ENCODE measurements around the gene DISC1.
"Not testable (repeated sequence)": the region's sequence is repeated elsewhere in the genome, so short reads cannot be mapped to it uniquely, and the experiment has no call there.

The DISC1 gene

DNA sequence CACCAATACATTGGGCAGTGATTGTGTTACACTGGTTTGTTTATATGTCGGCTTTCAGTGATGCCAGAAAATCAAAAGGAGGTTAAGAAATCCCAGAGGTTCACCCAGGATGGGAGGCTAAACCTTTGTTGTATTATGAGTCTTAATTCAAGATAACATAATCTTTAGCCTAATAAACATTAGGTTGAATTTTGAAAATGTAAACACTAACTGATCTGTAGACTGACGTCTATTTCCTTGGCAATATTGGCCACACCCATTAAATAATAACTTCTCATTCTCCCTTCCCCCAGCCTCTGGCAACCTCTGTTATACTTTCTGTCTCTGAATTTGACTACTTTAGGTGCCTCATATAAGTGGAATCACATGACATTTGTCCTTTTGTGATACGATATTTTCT lies 238.7 kb downstream of the DISC1 start:
- DNase-seq, result no peak

DNA sequence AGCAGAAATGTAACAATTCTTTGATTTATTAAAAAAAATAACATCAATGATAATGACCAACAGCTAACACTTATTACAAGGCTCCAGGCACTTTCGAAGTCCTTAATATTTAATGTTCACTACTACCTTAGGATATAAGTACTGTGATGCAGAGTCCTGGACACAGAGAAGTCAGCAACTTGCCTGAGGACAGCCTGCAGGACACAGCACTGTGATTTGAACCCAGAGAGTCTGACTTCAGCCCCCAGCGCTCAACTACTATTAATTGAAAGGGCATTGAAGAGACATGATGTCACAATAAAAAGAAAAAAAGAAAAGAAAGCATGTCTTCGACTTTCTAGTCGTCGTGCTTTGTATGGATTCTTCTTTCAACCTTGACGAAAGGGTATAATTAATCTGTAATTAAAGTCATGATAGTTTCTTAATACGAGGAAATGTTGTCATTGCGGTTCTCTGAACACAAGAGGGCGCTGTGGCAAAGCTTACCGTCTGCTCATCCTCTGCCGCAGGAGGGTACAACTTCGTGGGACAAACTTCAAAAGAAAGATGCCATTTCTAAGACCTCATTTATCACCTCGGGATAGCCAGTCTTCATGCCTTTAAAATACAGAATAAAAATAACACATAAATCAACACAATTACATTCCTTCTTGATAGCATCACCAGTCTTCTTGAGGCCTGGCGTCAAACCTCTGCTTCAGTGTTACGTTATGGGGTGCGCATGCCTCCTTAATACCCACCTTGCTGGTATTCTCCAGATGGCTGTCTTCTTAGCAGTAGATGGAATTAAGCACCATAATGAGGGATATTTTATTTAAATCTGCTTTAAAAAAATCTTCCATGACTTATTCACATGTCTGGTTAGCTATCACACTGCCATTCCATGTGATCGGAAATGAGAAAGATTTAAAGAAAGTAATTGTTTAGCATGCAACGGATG lies 240.1 kb downstream of the DISC1 start:
- DNase-seq, result peak; percentile 61

DNA sequence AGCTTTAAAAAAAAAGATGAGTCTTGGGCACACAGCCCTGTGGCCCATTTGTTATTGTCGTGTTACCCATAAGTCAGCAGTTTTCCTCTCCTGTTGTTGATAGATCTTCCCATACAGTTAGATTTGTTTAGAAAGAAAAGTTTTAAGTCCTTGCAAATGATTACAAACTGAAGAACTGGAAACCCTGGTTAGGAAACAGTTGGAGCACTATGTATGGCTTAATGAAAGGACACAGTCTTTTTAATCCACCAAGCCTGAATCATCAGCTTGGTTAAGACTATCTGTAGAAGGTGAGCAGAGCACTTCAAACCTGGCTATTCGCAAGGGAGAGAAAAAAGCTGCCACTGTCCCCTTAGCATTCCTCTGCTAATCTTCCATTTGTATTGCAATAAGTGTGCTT lies 241.0 kb downstream of the DISC1 start:
- no peak for DNase-seq

DNA sequence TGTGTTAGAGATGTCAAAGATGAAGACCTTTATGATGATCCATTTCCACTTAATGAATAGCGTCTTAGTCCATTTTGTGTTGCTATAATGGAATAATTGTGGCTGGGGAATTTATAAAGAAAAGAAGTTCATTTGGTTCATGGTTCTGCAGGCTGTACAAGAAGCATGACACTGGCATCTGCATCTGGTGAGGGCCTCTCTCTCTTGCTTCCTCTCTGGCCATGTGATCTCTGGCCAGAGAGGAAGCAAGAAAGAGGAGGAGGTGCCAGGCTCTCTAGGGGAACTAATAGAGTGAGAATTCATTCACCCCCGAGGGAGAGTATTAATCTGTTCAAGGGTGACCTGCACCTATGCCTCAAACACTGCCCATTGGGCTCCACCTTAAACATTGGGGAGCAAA lies 242.8 kb downstream of the DISC1 start:
- DNase-seq, result no peak

DNA sequence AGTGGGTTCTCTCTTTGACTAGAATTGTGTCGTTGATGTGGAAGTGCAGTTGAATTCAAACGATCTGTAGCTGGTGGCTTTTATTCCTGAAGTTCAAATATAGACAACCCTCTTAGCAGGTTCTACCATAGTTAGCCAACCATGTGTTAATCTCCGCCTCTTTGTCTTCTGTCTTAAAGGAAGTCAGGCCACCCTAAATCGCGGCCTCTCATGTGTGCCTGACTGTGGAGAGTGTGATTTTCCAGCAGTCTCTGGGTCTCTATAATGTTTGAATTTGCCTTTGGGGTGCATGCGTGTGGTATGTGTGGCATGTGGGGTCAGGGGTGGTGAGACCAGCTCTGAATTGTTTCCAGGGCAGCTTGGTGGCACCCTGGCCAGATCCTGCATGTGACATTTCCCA lies 244.9 kb downstream of the DISC1 start:
- no peak for DNase-seq

DNA sequence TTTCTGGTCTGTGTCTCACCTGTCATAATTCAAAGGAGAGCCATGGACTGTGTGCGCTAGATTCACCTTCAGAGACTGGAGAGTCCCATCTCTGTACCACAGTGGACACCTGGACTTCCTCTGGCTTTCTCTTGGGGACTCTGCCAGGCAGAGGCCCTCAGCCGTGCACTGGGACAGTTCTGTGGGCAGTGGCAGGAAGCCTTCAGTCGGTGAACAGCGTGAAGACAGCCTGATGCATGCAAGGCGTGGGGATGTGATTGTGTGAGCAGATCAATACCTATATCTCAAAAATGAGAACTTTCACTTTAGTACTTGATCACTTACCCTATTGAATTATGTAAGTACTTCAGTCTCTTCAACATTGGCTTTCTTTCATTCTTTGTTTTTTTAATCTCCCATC lies 245.3 kb downstream of the DISC1 start:
- DNase-seq, result no peak

DNA sequence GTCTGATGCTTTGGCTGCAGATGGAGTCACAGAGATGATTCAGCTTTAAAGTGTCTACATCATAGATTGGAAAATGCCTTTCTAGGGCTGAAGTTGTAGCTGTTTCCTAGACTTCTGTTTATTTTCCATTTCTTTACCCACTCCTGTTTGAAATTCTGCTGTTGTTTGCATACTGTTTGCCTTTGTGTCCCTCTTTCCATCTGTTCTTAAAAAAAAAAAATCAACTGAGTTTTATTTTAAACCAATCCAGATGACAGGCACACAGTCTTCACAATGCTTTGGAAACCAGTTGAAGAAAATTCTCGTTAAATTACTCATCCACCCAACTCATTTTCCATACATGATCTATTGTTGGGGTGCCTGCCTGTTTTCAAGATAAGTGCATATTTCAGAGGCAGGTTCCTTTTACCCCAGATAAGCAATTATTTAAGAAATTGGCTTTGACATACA lies 245.9 kb downstream of the DISC1 start:
- peak; percentile 64 for DNase-seq

DNA sequence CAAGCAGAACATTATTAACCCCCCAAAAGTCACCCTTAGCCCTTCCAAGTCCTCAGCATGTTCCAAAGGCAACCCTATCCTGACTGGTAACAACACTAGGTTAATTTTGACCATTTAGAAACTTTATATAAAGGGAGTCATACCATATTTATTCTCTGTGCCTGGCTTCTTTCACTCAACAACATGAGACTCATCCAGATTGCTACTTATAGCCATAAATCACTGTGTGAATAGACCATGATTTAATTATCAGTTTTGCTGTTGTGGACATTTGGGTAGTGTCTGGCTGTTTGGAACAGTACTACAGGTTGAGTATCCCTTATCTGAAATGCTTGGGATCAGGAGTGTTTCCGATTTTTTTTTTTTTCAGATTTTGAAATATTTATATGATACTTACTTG lies 252.1 kb downstream of the DISC1 start:
- no peak for DNase-seq

DNA sequence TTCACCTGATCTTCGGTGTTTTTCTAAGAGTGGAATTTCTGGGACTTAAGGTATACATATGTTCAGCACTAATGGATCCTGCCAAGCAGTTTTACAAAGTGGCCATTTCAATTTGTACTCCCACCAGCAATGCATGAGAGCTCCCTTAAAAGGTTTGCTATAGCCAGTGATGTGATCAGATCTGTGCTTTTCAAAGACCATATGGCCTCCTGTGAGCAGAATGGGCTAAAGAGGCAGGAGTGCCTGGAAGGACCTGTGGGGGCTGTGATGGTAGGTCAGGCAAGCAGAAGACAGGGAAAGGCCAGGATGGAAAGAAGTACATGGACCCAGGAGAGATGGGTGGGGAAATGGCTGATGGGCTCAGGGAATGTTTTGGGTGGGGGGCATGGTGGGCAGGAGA lies 252.7 kb downstream of the DISC1 start:
- no peak for DNase-seq

DNA sequence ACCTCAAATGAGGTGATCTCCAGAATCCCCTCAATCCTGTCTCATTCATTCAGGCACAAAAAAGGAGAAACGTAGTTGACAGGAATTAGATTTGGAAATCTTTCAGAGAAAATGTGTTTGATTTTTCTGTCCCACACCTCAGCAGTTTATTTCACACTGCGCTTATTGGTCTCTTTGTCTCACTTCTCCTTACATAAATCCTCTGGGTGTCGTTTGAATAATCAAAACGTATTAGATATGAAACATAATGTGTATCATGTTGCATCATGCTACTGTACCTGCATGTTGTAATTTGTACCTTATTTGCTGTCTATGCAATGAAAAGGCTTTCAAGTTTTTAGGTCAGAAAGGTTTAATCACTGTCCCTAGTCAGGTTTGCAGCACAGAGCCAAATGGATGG lies 255.7 kb downstream of the DISC1 start:
- DNase-seq, result no peak

DNA sequence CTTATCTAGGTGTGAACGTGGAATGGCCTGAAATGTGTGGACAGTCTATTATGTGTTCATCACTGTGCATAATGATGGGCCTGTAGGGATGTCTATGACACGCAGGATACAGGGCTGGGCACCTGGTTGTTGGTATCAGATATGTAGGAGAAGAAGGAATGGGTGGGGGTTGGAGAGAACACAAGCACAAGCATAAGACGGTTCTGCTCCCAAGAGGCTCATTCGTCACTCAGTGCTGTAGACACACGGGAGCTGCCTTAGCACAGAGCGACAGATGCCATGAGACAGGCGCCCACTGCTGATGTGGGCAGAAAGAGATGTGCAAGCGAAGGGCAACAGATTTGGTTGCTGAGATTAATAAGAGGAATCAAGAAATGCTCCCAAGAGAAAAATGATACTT lies 256.2 kb downstream of the DISC1 start:
- DNase-seq, result no peak

DNA sequence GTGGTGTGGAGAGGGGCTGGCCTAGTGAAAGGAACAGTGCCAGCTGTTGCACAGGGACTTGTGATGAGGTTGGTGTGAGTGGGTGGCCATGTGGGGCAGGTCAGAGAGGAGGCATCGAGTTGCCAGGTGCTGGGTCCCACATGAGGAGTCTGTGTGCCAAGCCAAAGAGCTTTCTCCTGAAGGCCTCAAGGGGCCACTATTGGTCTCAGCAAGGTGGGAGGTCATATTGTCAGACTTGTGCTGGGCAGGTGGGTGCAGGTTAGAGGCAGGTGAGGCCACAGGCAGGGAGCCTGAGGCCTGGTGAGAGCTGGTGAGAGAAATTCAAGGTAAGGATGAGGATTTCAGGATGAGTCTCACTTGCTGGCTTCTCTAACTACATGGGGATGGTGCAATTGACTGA lies 256.8 kb downstream of the DISC1 start:
- DNase-seq, result no peak

DNA sequence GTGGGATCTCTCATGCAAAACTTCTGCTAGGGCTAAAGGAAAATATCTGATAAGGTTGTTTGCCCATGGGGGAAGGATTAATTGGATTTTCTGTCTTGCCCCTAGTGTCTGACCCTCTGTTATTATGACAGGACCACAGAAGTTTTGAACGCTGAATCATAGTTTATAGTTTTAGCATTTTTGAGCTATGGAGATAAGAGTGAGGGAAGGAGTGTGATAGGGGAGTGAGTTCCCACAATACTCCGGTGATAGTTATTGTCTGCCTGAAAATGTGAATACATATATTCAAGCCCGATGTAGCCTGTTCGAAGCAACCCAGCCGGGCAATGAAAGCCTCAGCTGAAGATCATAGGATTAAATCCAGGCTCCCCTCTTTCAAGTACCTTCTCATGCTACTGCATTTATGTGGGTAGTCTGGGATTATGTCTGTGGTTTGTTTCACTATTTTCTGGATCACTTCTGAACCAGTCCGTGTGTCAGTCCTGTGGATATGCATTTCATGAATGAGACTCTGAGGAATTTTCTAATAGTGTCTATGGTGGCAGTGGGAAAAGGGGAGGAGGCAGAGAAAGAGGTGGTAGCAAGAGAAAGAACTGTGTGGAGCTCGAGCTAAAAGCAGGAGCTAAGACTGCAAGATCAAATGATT lies 258.7 kb downstream of the DISC1 start:
- peak; percentile 76 for DNase-seq

DNA sequence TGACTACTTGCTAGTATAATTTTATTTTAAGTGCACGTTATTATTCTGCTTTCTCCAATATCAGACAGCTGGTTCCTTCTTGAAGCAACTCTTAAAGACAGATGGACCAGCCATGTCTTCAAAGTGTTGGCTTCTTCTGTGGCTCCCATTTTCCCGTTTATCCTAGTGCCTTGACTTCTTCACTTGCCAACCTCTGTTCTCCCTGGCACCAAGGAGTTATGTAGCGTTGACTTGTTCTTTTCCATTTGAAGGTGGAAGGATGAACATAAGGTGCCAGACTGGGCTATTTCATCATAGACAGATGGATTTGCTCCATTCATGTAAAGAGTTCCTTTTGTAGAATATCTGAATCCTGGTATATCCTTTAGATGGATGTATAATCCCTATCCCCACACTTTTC lies 260.6 kb downstream of the DISC1 start:
- DNase-seq, result no peak

DNA sequence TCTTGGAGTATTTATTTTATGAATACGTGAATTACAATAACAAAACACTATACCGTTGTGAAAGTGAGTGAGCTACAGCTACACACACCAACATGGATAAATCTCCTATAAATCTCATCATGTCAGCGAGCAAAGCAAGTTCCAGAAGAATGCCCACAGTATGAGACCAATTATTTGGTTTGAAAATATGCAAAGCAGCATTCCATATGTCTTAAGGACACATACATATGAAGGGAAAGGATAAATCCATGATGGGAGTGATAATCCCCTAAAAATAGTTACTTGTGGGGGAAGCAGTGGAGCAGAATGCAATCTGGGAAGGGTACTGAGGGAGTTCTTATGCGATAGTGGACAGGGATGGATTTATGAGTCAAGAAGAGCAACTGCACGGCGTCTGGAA lies 261.3 kb downstream of the DISC1 start:
- no peak for DNase-seq

DNA sequence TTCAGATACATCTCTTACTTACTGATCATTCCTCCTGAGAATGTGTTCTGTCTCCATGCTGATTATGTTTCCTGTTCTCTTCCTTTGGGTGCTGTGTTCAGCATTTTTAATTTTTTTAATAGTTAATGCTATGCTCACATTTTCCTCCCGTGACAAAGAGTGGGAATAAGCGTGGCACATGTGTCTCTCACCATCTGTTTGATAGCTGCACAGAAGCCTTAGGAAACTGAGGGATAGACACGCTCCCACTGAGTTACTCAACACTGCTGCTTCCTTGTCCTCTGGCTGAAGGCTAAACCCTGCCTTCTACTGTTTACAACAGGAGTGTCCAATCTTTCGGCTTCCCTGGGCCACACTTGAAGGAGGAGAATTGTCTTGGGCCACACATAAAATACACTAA lies 264.2 kb downstream of the DISC1 start:
- DNase-seq, result no peak

DNA sequence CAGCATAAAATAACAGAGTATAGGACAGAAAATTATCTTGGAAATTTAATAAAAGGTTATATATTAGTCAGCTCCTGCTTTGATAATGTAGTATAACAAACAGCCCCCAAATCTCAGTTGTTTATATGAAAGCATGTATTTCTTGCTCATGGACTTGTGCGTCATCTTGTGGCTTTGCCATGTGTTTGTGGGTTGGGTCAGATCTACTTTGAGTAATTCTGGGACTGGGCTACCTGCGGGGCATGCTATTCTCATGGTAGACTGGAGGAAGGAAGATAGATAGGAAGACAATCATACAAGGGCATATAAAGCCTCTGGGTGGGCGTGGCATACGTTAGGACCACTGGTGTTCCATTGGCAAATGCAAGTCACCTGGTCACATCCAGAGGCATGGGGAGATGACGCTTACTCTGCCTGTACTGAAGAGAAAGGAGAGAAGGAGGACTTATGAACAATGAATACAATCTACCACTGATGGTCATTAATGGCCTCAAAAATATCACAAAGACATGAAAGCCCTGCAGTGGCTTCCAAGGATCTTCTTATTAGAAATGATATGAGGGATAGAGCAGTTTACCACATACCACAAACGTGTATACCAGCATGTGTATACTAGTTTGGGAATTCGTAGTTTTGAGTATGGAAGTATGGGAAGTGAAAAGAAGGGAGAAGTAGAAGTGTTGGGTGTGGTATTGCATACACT lies 267.0 kb downstream of the DISC1 start:
- DNase-seq, result no peak

DNA sequence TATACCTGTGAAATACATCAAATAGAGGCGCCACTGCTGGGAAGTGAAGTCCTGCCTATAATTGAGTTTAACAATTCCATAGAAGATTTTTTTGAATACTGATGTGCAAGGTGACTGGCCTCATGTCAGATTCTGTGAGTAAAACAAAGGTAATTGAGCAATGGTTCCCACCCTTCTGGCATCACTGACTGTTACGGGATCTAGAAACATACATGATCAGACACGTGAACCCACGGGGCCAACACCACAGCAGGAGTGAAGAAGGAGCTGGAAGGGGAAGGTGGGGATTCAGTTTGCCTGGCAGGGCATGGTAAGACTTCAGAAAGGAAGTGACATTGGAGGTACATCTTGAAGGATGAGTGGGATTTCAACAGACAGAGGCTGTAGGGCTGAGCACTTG lies 270.2 kb downstream of the DISC1 start:
- no peak for DNase-seq

DNA sequence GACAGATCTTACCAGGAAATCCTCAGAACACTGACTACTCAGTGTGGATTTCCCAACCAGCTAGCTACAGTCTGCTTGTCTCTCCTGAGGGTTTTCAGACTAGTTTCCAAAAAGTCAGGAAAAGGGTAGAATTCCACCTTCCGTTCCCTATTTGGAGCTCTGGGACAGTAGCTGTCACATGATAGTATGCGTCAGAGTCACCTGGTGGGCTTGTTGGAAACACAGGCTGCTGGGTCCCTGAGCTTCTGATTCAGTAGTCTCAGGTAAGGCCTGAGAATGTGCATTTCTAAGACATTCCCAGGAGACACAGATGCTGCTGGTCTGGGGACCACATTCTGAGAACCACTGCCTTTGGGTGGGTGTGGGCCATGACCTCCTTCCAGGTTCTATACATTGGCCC lies 272.5 kb downstream of the DISC1 start:
- DNase-seq, result no peak

DNA sequence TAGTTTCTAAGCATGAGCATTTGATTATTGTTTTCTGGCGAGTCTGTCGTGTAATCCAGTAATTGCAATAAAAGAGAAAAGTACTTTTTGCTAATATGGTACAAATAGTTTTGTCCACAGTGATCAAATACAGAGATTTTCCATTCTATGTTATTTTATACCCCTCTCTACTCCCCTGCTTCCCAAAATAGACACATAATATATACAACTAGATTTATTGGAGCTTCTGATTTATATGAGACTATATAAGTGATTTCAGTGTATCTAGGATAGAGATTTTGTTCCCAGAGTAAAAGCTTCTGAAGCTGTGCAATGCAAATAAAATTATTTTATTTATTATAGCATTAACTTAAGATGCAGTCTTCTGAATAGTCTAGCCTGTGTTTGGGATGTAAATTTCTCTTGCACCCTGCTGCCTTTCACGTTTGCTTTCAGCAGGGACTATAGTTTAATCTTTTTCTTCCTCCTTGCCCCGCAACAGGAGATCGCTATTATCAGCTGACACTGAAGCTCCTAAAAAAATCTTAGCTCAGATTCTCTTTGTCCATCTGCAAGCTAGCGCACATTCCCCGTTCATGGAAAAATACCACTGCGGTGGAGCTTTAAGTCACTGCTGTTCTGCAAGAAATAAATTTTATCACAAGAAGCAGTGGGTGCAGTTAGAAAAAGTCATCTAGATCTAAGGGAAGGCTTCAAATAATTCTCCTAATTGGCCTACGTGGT lies 273.3 kb downstream of the DISC1 start:
- no peak for DNase-seq

DNA sequence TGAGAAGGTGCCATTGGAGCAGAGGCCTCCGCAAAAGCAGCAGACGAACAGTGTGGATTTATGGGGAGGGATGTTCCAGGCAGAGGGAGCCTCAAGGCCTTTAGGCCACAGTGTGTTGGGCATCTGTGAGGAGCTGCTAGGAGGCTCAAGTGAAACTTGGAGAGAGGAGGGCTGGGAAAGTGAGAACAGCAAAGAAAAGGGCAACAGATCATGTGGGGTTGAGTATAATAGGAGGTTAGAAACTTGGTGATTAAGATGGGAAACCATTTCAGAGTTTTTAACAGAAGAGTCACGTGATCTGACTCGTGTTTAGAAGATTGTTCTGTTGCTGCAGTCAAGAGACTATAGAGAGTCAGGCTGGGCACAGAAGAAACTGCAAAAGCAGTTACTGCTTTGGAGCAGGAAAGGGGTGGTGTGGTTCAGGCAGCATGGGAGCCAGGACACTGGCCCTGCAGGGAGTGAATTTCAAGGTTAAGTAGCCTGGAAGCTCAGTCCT lies 277.0 kb downstream of the DISC1 start:
- DNase-seq, result no peak

DNA sequence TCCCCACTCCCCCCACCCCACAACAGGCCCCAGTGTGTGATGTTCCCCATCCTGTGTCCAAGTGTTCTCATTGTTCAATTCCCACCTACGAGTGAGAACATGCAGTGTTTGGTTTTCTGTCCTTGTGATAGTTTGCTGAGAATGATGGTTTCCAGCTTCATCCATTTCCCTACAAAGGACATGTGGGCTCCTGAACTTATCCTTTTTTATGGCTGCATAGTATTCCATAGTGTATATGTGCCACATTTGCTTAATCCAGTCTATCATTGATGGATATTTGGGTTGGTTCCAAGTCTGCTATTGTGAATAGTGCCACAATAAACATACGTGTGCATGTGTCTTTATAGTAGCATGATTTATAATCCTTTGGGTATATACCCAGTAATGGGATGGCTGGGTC lies 280.7 kb downstream of the DISC1 start:
- DNase-seq, result not testable (repeated sequence)

DNA sequence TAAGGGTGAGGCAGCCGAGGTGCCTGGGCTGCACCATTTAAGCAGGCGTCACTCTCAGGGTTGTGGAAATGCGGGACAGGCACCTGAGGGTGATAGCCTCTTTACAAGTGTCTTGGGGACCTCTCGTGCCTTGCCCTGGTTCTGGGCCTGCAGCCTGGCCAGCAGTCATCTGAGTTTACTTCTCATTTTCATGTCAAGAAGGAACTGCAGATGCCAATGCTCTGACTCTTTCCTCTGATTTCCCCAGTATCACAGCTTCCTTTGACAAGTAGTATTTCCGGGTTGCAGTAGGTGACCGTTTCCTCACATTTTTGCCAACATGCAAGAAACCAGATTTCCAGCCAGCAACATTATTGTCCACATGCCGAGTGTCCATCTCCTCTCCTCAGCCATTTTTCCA lies 286.9 kb downstream of the DISC1 start:
- DNase-seq, result peak; percentile 13
